Measurements from ENCODE around the gene GOLPH3L.

GRCh38 chr1:150678988-150679387 lies 18.0 kb downstream of the GOLPH3L start:
- TF ChIP-seq CTCF (IDR thresholded peaks at IDR 0.05; ENCODE audit: low read length) = no peak
- no peak for TF ChIP-seq EZH2 (optimal IDR thresholded peaks at IDR 0.05; ENCODE audit: low read depth, low read length)

Measured in MM.1S (cell line).